C4-2B (cell line): ENCODE results near the gene CPA1.

ENCODE experiments used
- H3K27ac ChIP-seq: fragments of 450-650 bp; 2 replicates; pipeline ENCODE4 v1.5.1; 2017
- CTCF ChIP-seq: fragments of 450-650 bp; conservative IDR thresholded peaks from 2 replicates; pipeline ENCODE4 v1.5.1; 2017; ENCODE audit warnings: mild to moderate bottlenecking
- ZFX ChIP-seq: fragments of 450-650 bp; IDR thresholded peaks from 2 replicates; pipeline ENCODE4 v1.6.1; 2017

Gene CPA1

GRCh38 chr7:130364451-130364850, 15.8 kb upstream of the CPA1 start:
- TF ChIP-seq ZFX: no peak
- no peak for TF ChIP-seq CTCF
- no peak overlapping the region for H3K27ac ChIP-seq

- no peak overlapping the region for H3K27ac ChIP-seq
- TF ChIP-seq CTCF (no peak), ZFX (no peak)
Measured at GRCh38 chr7:130365088-130365487, 15.2 kb upstream of the CPA1 start.

- TF ChIP-seq ZFX (no peak), CTCF (no peak)
- no peak overlapping the region for H3K27ac ChIP-seq
Measured at GRCh38 chr7:130365511-130366441, 14.5 kb upstream of the CPA1 start.

GRCh38 chr7:130366564-130366963, 13.7 kb upstream of the CPA1 start:
- no peak overlapping the region for H3K27ac ChIP-seq
- TF ChIP-seq CTCF: no peak

DNA sequence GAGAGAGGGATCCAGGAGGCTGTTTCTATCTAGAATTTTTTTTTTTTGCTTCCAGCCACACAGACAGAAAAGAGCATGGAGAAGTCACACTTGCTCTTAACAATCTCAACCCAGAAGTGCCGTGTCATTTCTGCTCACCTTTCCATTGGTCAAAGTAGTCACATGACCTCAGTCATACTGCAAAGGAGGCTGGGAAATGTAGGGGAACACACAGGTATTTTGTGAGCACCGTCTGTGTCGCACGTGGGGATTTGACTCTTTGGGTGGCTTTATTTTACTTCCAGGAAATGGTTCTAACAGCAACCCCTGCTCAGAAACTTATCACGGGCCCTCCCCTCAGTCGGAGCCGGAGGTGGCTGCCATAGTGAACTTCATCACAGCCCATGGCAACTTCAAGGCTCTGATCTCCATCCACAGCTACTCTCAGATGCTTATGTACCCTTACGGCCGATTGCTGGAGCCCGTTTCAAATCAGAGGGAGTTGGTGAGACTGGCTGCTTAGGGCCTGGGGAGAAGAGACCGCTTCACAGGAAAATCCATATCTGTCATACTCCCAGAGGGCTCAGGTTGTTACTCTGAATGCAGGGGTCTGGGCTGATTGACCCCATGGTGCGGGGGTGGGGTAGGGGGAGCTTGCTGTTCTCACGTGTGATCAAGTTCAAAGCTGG, 13.1 kb upstream of the CPA1 start:
- H3K27ac ChIP-seq: no peak overlapping the region; the same call in 1 of the 2 replicates

GRCh38 chr7:130367836-130368746, 12.2 kb upstream of the CPA1 start:
- H3K27ac ChIP-seq: peak overlapping the region; percentile 53
- no peak for TF ChIP-seq CTCF
- TF ChIP-seq ZFX: no peak

More for the DNA sequence above, 13.1 kb upstream of the CPA1 start:
- TF ChIP-seq CTCF (no peak), ZFX (no peak)
